ENCODE results near the gene MTMR12. TPM values are rescaled to one million over a fixed set of nuclear protein-coding genes. Genes with fewer than 3 reads are reported as not detected.

MTMR12 gene
- total and polyA plus RNA-seq, 2 of the 13 experiments (the other 11 are each of a cell fraction or from before 2014, with no cell fraction given), result 23.4 to 36.6 TPM

DNA sequence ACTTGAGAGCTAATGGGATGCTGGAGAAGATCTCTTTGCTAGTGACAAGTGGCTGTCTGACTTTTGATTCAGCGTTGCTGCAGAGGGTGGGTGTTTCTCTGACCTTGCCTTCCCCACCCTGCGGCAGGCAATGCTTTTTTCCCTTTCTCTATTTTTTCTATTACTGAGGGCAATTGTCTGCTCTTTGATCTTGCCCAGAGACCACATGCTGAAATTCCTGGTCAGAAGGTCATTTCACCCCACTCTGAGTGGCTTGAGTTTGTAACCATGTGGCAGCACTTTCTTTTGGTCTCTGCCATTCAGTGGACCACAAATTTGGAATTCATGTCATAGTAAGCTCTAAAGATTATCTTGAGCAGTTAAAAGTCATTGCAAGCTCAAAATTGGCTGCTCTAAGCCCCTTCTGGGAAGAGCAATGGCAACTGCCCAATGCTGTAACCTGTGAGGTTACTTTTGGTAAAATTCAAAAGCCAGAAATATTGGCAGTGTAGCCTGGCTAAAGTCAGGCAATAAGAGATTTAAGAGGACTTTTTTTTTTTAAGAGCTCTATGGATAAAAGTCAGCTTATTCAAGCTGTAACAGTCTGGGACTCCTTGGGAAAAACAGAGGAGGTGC, 30.4 kb upstream of the MTMR12 start (continued):
- no peak for TF ChIP-seq NFRKB (IDR thresholded peaks at IDR 0.05)
- peak; percentile 63; the same call in 1 of the 2 replicates for TF ChIP-seq SOX5 (CRISPR knock-in tag; IDR thresholded peaks at IDR 0.05; ENCODE audit: borderline replicate concordance)
- no peak for TF ChIP-seq CHD4 (IDR thresholded peaks at IDR 0.05; ENCODE audit: borderline replicate concordance, low read length)
- TF ChIP-seq ETV6 (CRISPR knock-in tag; conservative IDR thresholded peaks at IDR 0.05), result no peak
- TF ChIP-seq, protein P1, sequence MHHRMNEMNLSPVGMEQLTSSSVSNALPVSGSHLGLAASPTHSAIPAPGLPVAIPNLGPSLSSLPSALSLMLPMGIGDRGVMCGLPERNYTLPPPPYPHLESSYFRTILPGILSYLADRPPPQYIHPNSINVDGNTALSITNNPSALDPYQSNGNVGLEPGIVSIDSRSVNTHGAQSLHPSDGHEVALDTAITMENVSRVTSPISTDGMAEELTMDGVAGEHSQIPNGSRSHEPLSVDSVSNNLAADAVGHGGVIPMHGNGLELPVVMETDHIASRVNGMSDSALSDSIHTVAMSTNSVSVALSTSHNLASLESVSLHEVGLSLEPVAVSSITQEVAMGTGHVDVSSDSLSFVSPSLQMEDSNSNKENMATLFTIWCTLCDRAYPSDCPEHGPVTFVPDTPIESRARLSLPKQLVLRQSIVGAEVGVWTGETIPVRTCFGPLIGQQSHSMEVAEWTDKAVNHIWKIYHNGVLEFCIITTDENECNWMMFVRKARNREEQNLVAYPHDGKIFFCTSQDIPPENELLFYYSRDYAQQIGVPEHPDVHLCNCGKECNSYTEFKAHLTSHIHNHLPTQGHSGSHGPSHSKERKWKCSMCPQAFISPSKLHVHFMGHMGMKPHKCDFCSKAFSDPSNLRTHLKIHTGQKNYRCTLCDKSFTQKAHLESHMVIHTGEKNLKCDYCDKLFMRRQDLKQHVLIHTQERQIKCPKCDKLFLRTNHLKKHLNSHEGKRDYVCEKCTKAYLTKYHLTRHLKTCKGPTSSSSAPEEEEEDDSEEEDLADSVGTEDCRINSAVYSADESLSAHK (CRISPR knock-in tag; IDR thresholded peaks at IDR 0.05; ENCODE audit: borderline replicate concordance), result no peak

DNA sequence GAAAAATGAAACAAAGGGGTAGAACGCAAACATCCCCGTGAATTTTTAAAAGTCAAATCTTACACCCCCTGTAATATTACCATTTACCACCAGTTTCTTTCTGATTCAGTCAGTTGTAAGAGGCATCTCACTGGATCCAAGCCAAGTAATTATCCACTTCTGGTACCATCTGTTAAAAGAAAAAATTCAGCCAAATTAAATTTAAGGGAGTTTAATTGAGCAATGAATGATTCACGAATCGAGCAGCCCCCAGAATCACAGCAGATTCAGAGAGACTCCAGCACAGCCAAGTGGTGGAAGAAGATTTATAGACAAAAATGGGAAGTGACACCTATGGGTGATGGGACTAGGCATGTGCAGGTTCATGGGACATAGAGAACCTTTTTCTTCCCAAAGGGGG, 29.9 kb upstream of the MTMR12 start:
- no peak for DNase-seq (ENCODE audit: low spot score)
- TF ChIP-seq PRPF4 (IDR thresholded peaks at IDR 0.05; ENCODE audit: low read depth, low read length, poor library complexity, severe bottlenecking), result no peak
- TF ChIP-seq, protein P2, sequence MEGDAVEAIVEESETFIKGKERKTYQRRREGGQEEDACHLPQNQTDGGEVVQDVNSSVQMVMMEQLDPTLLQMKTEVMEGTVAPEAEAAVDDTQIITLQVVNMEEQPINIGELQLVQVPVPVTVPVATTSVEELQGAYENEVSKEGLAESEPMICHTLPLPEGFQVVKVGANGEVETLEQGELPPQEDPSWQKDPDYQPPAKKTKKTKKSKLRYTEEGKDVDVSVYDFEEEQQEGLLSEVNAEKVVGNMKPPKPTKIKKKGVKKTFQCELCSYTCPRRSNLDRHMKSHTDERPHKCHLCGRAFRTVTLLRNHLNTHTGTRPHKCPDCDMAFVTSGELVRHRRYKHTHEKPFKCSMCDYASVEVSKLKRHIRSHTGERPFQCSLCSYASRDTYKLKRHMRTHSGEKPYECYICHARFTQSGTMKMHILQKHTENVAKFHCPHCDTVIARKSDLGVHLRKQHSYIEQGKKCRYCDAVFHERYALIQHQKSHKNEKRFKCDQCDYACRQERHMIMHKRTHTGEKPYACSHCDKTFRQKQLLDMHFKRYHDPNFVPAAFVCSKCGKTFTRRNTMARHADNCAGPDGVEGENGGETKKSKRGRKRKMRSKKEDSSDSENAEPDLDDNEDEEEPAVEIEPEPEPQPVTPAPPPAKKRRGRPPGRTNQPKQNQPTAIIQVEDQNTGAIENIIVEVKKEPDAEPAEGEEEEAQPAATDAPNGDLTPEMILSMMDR (CRISPR knock-in tag; IDR thresholded peaks at IDR 0.05), result 0 out of 2 replicates have a peak, but pooled peaks have one; percentile 35
- TF ChIP-seq, protein P3, sequence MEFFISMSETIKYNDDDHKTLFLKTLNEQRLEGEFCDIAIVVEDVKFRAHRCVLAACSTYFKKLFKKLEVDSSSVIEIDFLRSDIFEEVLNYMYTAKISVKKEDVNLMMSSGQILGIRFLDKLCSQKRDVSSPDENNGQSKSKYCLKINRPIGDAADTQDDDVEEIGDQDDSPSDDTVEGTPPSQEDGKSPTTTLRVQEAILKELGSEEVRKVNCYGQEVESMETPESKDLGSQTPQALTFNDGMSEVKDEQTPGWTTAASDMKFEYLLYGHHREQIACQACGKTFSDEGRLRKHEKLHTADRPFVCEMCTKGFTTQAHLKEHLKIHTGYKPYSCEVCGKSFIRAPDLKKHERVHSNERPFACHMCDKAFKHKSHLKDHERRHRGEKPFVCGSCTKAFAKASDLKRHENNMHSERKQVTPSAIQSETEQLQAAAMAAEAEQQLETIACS (CRISPR knock-in tag; IDR thresholded peaks at IDR 0.05), result no peak
- TF ChIP-seq STAG1 (CRISPR knock-in tag; IDR thresholded peaks at IDR 0.05), result peak; percentile 31
- TF ChIP-seq ZSCAN31 (CRISPR knock-in tag; IDR thresholded peaks at IDR 0.05; ENCODE audit: low read depth), result 0 out of 2 replicates have a peak, but pooled peaks have one; percentile 16
- no peak overlapping the region for H3K9ac ChIP-seq (ENCODE audit: insufficient read depth, low read depth, low read length)
- ChIA-PET POLR2A (interaction anchor here (1.3 kb wide), 1 partner anchor 12 kb away, joined by 4 read pairs; no protein-coding TSS in a partner anchor), CTCF (ENCODE audit: low intra/inter-chr PET ratio, low total read pairs) (no interaction called here)
- FAIRE-seq, result no peak
- no TSS peak for BruUV-seq (replicated peaks)
- no peak; the same call in 2 of the 3 replicates for ATAC-seq
- H3K27me3 ChIP-seq (ENCODE audit: control insufficient read depth in 1 of 2, insufficient read depth in 2 of 2, low read length in 2 of 2), result no peaks in the 10 kb centered on the region
- 56% methylated on average over 4 of the region's 4 CpGs for whole genome bisulfite sequencing (ENCODE audit: low lambda C conversion rate)
- no peaks in the 10 kb centered on the region for H3K36me3 ChIP-seq (replicated peaks in 1 of 2; ENCODE audit: control insufficient read depth in 1 of 2, insufficient read depth in 2 of 2, low read length in 2 of 2)
- H3K27ac ChIP-seq (ENCODE audit: extremely low read length, insufficient read depth, low read length), result peak overlapping the region; percentile 61
- in situ Hi-C loops (cut with HindIII; ENCODE audit: extremely low pct_ligation_motif_present, low pct_unique_long_range_greater_than_20kb) (no loop called here), intact Hi-C loops (cut with micrococcal nuclease; ENCODE audit: unreplicated experiment) (no loop called here)
- peak overlapping the region; percentile 46 for H3K4me2 ChIP-seq (ENCODE audit: low read depth, low read length)
- H3K4me3 ChIP-seq (replicated peaks in 1 of 3; ENCODE audit: insufficient read depth in 1 of 3, low read depth in 2 of 3, low read length in 3 of 3), result peak overlapping the region in 1 of 3 experiments; percentile 29; a peak in 1 of 6 replicates
- H2AFZ ChIP-seq (ENCODE audit: low read length), result no peak overlapping the region
- H3K4me1 ChIP-seq (ENCODE audit: insufficient read depth, low read length), result peaks cover 28% of the 10 kb centered on the region
- no peaks in the 10 kb centered on the region for H3K79me2 ChIP-seq (ENCODE audit: insufficient read depth, low read length)
- H4K20me1 ChIP-seq (ENCODE audit: insufficient read depth, low read length), result no peaks in the 10 kb centered on the region
- peaks cover 47% of the 10 kb centered on the region for H3K9me3 ChIP-seq (ENCODE audit: low read length)

Data from HepG2 (cell line).